Measurements from ENCODE around the gene TPP1.

The TPP1 gene

GRCh38 chr11:6610591-6610990 lies 8.6 kb downstream of the TPP1 start:
- FAIRE-seq = no peak

- FAIRE-seq = no peak
Measured at GRCh38 chr11:6609502-6610015, 9.7 kb downstream of the TPP1 start.

GRCh38 chr11:6608726-6609501 lies 10.3 kb downstream of the TPP1 start:
- no peak for FAIRE-seq

- FAIRE-seq = no peak
Measured at GRCh38 chr11:6608011-6608410, 11.2 kb downstream of the TPP1 start.

GRCh38 chr11:6607190-6607795 lies 11.9 kb downstream of the TPP1 start:
- FAIRE-seq = no peak

- FAIRE-seq = peak; percentile 91
Measured at GRCh38 chr11:6606471-6607189, 12.6 kb downstream of the TPP1 start.

GRCh38 chr11:6604790-6605189 lies 14.4 kb downstream of the TPP1 start:
- FAIRE-seq = no peak

- no peak for FAIRE-seq
Measured at GRCh38 chr11:6604081-6604626, 15.1 kb downstream of the TPP1 start.

- no peak for FAIRE-seq
Measured at GRCh38 chr11:6603287-6604080, 15.7 kb downstream of the TPP1 start, which contains the start of the genes ILK and RRP8. TSS of gene ILK (plus strand) at chr11:6603774. CDS start at chr11:6604272, 498 bp downstream. TSS of gene RRP8 (minus strand) at chr11:6603616. CDS start at chr11:6603502, 114 bp downstream.

GRCh38 chr11:6602096-6602940 lies 16.9 kb downstream of the TPP1 start:
- no peak for FAIRE-seq

GRCh38 chr11:6601041-6601461 lies 18.2 kb downstream of the TPP1 start:
- FAIRE-seq = no peak

- no peak for FAIRE-seq
Measured at GRCh38 chr11:6599881-6600390, 19.3 kb downstream of the TPP1 start.

- FAIRE-seq = no peak
Measured at GRCh38 chr11:6599449-6599848, 19.8 kb downstream of the TPP1 start.

- FAIRE-seq = no peak
Measured at GRCh38 chr11:6598555-6598954, 20.7 kb downstream of the TPP1 start.

- no peak for FAIRE-seq
Measured at GRCh38 chr11:6596239-6596877, 22.9 kb downstream of the TPP1 start.

- no peak for FAIRE-seq
Measured at GRCh38 chr11:6594142-6594768, 25.0 kb downstream of the TPP1 start.

- peak; percentile 21 for FAIRE-seq
Measured at GRCh38 chr11:6588018-6588417, 31.2 kb downstream of the TPP1 start.

- FAIRE-seq = no peak
Measured at GRCh38 chr11:6587360-6587953, 31.8 kb downstream of the TPP1 start.

All from G401.6 (cell line).